SK-MEL-5 (cell line): ENCODE measurements around the gene PABPC5. TPM values are rescaled to one million over a fixed set of nuclear protein-coding genes. Genes with fewer than 3 reads are reported as not detected.

Experiments
- DNase-seq: peaks from one replicate; pipeline ENCODE4 v3.0.0-alpha.2; 2016; ENCODE audit warnings: low read depth, low spot score
- in situ Hi-C: cut with HindIII; loops from 2 replicates; pipeline ENCODE4 v1.10.0; 2016; ENCODE audit warnings: low sequenced_read_pairs, high pct_unique_total_duplicates, low pct_unique_long_range_greater_than_20kb
- polyA plus RNA-seq, 2 experiments: library from polyadenylated mRNA; depleted of rRNA; stranded (reverse); fragments of >200 nt; gene quantifications; 2 replicates each; pipeline ENCODE4 v1.2.3, GENCODE V29; 2015
- small RNA-seq, 2 experiments: library from RNA; depleted of rRNA; stranded (forward); fragments of <200 nt; gene quantifications; one replicate each; pipeline ENCODE3, GENCODE V24; 2014
- total RNA-seq: library from RNA; depleted of rRNA; stranded (reverse); fragments of >200 nt; shearing (Covaris generic); gene quantifications from 2 replicates; pipeline ENCODE4 v1.2.3, GENCODE V29; 2014; rRNA removed

PABPC5 gene
- 1.7 and 2.0 TPM in 2 replicates for total RNA-seq
- polyA plus RNA-seq (2015; cell fraction: cytosol; rRNA removed): 1.0 and 1.4 TPM in 2 replicates
- polyA plus RNA-seq (2015; cell fraction: nucleus; rRNA removed): 2.2 and 4.0 TPM in 2 replicates

DNA sequence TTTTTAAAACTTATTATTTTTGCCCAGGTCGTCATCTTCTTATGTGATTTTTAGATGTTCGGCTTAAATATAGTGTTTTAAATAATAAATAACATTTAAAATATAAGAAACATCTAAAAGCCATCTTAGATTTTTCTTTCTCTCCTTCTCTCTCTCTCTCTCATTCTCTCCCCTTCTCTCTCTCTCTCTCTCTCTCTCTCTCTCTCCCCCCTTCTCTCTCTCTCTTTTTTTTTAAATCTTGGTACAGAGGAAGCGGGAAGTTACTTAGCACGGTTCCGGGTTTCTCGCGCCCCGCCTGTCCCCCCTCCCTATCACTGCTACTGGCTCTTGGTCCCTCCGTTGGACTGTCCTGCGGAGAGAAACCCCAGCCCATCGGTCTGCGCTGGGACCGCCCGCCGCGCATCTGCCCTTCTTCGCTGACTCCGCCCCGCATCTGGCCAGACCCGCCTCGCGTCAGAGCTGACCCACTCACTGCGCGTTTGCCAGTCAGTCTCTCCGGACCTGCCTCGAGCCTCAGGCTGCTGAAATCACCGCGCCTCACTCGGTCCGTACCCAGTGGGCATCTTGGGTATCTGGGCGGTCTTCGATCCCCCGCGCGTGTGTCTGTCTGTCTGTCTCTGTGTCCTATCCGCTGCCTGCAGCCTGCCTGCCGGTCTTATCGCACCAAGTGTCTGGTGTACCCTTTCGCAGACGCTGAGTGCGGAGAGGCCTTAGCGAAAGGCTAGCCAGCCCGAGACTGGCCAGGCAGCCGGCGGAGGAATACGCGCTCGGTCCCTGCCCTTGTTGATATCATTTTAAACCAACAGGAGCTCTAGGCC is at the start of gene PABPC5:
PABPC5 (plus strand) TSS at position 489 of the 818 bp plus-strand sequence. CDS start 739 bp downstream, outside the sequence.
- peak; percentile 77 for DNase-seq
- in situ Hi-C loops: no loop called here

- in situ Hi-C loops: no loop called here
- no peak for DNase-seq
These were observed 45.6 kb upstream of the PABPC5 start for GRCh38 chrX:91389026-91389425.

GRCh38 chrX:91414713-91415112 is 19.9 kb upstream of the PABPC5 start:
- in situ Hi-C loops: no loop called here
- peak; percentile 42 for DNase-seq

GRCh38 chrX:91435395-91435794 is 756 bp downstream of the PABPC5 start:
- in situ Hi-C loops: no loop called here
- no peak for DNase-seq

Small RNA genes within 50 kb of the gene (small RNA-seq; reads per million reads assigned to genes)
- gene AL662874.1: 0 reads per million in 2 experiments
